ENCODE results near the gene HEPHL1.
"Not testable (repeated sequence)": the region's sequence is repeated elsewhere in the genome, so short reads cannot be mapped to it uniquely, and the experiment has no call there.

HEPHL1 gene

GRCh38 chr11:94091091-94091490 lies 69.9 kb downstream of the HEPHL1 start:
- no peak for FAIRE-seq

- no peak for FAIRE-seq
Observed at GRCh38 chr11:94100253-94100652, 79.1 kb downstream of the HEPHL1 start.

- FAIRE-seq, result peak; percentile 76
Observed at GRCh38 chr11:94103471-94103870, 82.3 kb downstream of the HEPHL1 start.

GRCh38 chr11:94104734-94105133 lies 83.6 kb downstream of the HEPHL1 start:
- FAIRE-seq, result no peak

- FAIRE-seq, result no peak
Observed at GRCh38 chr11:94106716-94107115, 85.6 kb downstream of the HEPHL1 start.

GRCh38 chr11:94107363-94107762 lies 86.2 kb downstream of the HEPHL1 start:
- no peak for FAIRE-seq

GRCh38 chr11:94111241-94111640 lies 90.1 kb downstream of the HEPHL1 start:
- no peak for FAIRE-seq

GRCh38 chr11:94111660-94112059 lies 90.5 kb downstream of the HEPHL1 start:
- FAIRE-seq, result no peak

- no peak for FAIRE-seq
Observed at GRCh38 chr11:94112206-94112953, 91.2 kb downstream of the HEPHL1 start.

GRCh38 chr11:94117197-94117574 lies 96.0 kb downstream of the HEPHL1 start:
- FAIRE-seq, result no peak

GRCh38 chr11:94117871-94118270 lies 96.7 kb downstream of the HEPHL1 start:
- FAIRE-seq, result no peak

- not testable (repeated sequence) for FAIRE-seq
Observed at GRCh38 chr11:94119676-94120075, 98.5 kb downstream of the HEPHL1 start.

GRCh38 chr11:94120516-94120915 lies 99.4 kb downstream of the HEPHL1 start:
- not testable (repeated sequence) for FAIRE-seq

GRCh38 chr11:94120946-94121345 lies 99.8 kb downstream of the HEPHL1 start:
- no peak for FAIRE-seq

- no peak for FAIRE-seq
Observed at GRCh38 chr11:94125407-94126115, 104.4 kb downstream of the HEPHL1 start.

- no peak for FAIRE-seq
Observed at GRCh38 chr11:94127638-94128037, 106.5 kb downstream of the HEPHL1 start.

- no peak for FAIRE-seq
Observed at GRCh38 chr11:94128291-94128745, 107.2 kb downstream of the HEPHL1 start.

- FAIRE-seq, result no peak
Observed at GRCh38 chr11:94128746-94129511, 107.8 kb downstream of the HEPHL1 start, which contains the start of gene PANX1. Gene PANX1 (plus strand): TSS chr11:94128841. CDS start chr11:94129313, 472 bp downstream.

GRCh38 chr11:94129512-94130297 lies 108.6 kb downstream of the HEPHL1 start:
- no peak for FAIRE-seq

GRCh38 chr11:94130298-94131046 lies 109.3 kb downstream of the HEPHL1 start:
- FAIRE-seq, result no peak

- no peak for FAIRE-seq
Observed at GRCh38 chr11:94131047-94131717, 110.0 kb downstream of the HEPHL1 start.

Measured in islet of Langerhans (tissue), 1 donor.